ENCODE results near the gene ABCG1. TPM values are rescaled to one million over a fixed set of nuclear protein-coding genes. Genes with fewer than 3 reads are reported as not detected.

Gene ABCG1
- polyA plus RNA-seq, 2 of the 4 experiments (the other 2 are of a cell fraction) = 2.3 to 5.1 TPM

GRCh38 chr21:42287193-42288083 is 68.5 kb downstream of the ABCG1 start:
- ChIA-PET CTCF (interaction anchor here (0.5 to 1.3 kb wide), 2 partner anchors 142 to 163 kb away, joined by 3 to 6 read pairs; no protein-coding TSS in a partner anchor), POLR2A (no interaction called here)
- WGBS (ENCODE audit: missing lambda C conversion rate) = 77% methylated on average over 36 of the region's 36 CpGs

GRCh38 chr21:42288962-42289361 is 70.0 kb downstream of the ABCG1 start:
- CTCF ChIA-PET = no interaction called here
- TF ChIP-seq HOXA7 (CRISPR knock-in tag; IDR thresholded peaks at IDR 0.05) (no peak), CTCF (IDR thresholded peaks at IDR 0.05) (no peak), POLR2AphosphoS2 (conservative IDR thresholded peaks at IDR 0.05; ENCODE audit: low read length) (no peak), RAD21 (conservative IDR thresholded peaks at IDR 0.05 in 1 of 2, IDR thresholded peaks at IDR 0.05 in 1 of 2) (no peak), PHF8 (IDR thresholded peaks at IDR 0.05; ENCODE audit: borderline replicate concordance, low read depth) (no peak), CEBPB (IDR thresholded peaks at IDR 0.05) (no peak), RNF2 (IDR thresholded peaks at IDR 0.05; ENCODE audit: borderline replicate concordance, low read depth) (no peak), GATA3 (IDR thresholded peaks at IDR 0.05; ENCODE audit: borderline replicate concordance) (no peak), HOXB13 (CRISPR knock-in tag; IDR thresholded peaks at IDR 0.05; ENCODE audit: low read depth) (no peak), ZFP36 (IDR thresholded peaks at IDR 0.05; ENCODE audit: borderline replicate concordance, partially characterized antibody) (no peak)
- TF ChIP-seq, protein P1, sequence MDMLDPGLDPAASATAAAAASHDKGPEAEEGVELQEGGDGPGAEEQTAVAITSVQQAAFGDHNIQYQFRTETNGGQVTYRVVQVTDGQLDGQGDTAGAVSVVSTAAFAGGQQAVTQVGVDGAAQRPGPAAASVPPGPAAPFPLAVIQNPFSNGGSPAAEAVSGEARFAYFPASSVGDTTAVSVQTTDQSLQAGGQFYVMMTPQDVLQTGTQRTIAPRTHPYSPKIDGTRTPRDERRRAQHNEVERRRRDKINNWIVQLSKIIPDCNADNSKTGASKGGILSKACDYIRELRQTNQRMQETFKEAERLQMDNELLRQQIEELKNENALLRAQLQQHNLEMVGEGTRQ (IDR thresholded peaks at IDR 0.05) = no peak
- TF ChIP-seq, protein P2, sequence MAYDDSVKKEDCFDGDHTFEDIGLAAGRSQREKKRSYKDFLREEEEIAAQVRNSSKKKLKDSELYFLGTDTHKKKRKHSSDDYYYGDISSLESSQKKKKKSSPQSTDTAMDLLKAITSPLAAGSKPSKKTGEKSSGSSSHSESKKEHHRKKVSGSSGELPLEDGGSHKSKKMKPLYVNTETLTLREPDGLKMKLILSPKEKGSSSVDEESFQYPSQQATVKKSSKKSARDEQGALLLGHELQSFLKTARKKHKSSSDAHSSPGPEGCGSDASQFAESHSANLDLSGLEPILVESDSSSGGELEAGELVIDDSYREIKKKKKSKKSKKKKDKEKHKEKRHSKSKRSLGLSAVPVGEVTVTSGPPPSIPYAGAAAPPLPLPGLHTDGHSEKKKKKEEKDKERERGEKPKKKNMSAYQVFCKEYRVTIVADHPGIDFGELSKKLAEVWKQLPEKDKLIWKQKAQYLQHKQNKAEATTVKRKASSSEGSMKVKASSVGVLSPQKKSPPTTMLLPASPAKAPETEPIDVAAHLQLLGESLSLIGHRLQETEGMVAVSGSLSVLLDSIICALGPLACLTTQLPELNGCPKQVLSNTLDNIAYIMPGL (CRISPR knock-in tag; IDR thresholded peaks at IDR 0.05; ENCODE audit: borderline replicate concordance) = no peak

More at GRCh38 chr21:42287193-42288083, 68.5 kb downstream of the ABCG1 start:
- Histone ChIP-seq H3K4me2 (no peak overlapping the region), H3K9me3 (no peaks in the 10 kb centered on the region), H3K4me1 (no peaks in the 10 kb centered on the region), H3K4me3 (no peak overlapping the region), H3K27ac (no peak overlapping the region)
- FAIRE-seq (no peak), DNase-seq (ENCODE audit: low read depth in 1 of 2, low spot score in 1 of 2) (no peak), ATAC-seq (no peak)
- TF ChIP-seq KDM5A (IDR thresholded peaks at IDR 0.05) (no peak), KDM1A (IDR thresholded peaks at IDR 0.05; ENCODE audit: low read depth) (no peak), PHF8 (IDR thresholded peaks at IDR 0.05; ENCODE audit: borderline replicate concordance, low read depth) (no peak), POLR2A (IDR thresholded peaks at IDR 0.05; ENCODE audit: low read length) (no peak), ZSCAN20 (CRISPR knock-in tag; IDR thresholded peaks at IDR 0.05) (no peak), FOSB (CRISPR knock-in tag; IDR thresholded peaks at IDR 0.05) (no peak), CHD4 (IDR thresholded peaks at IDR 0.05; ENCODE audit: borderline replicate concordance) (no peak), POLR2AphosphoS2 (conservative IDR thresholded peaks at IDR 0.05; ENCODE audit: low read length) (no peak), RAD21 (conservative IDR thresholded peaks at IDR 0.05 in 1 of 2, IDR thresholded peaks at IDR 0.05 in 1 of 2) (no peak), HOXB13 (CRISPR knock-in tag; IDR thresholded peaks at IDR 0.05; ENCODE audit: low read depth) (no peak), CTCF (IDR thresholded peaks at IDR 0.05) (no peak)
- TF ChIP-seq, protein P3, sequence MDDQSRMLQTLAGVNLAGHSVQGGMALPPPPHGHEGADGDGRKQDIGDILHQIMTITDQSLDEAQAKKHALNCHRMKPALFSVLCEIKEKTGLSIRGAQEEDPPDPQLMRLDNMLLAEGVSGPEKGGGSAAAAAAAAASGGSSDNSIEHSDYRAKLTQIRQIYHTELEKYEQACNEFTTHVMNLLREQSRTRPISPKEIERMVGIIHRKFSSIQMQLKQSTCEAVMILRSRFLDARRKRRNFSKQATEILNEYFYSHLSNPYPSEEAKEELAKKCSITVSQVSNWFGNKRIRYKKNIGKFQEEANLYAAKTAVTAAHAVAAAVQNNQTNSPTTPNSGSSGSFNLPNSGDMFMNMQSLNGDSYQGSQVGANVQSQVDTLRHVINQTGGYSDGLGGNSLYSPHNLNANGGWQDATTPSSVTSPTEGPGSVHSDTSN (IDR thresholded peaks at IDR 0.05) = no peak
- TF ChIP-seq, protein P4, sequence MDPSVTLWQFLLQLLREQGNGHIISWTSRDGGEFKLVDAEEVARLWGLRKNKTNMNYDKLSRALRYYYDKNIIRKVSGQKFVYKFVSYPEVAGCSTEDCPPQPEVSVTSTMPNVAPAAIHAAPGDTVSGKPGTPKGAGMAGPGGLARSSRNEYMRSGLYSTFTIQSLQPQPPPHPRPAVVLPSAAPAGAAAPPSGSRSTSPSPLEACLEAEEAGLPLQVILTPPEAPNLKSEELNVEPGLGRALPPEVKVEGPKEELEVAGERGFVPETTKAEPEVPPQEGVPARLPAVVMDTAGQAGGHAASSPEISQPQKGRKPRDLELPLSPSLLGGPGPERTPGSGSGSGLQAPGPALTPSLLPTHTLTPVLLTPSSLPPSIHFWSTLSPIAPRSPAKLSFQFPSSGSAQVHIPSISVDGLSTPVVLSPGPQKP (IDR thresholded peaks at IDR 0.05; ENCODE audit: low read depth, low read length) = no peak
- TF ChIP-seq, protein P1 (IDR thresholded peaks at IDR 0.05) = no peak

More at GRCh38 chr21:42288962-42289361, 70.0 kb downstream of the ABCG1 start:
- no peaks in the 10 kb centered on the region for H3K9me3 ChIP-seq
- DNase-seq (ENCODE audit: low read depth in 1 of 2, low spot score in 1 of 2) = no peak
- H3K4me1 ChIP-seq = no peaks in the 10 kb centered on the region
- H3K4me2 ChIP-seq = no peak overlapping the region
- 65% methylated on average over 5 of the region's 5 CpGs for WGBS (ENCODE audit: missing lambda C conversion rate)
- no peak for FAIRE-seq
- H3K27ac ChIP-seq = no peak overlapping the region
- POLR2A ChIA-PET = no interaction called here
- no peak overlapping the region for H3K4me3 ChIP-seq
- no peak for ATAC-seq
